ENCODE measurements around the gene CSF2RB. TPM values are rescaled to one million over a fixed set of nuclear protein-coding genes. Genes with fewer than 3 reads are reported as not detected.

CSF2RB gene
- polyA plus RNA-seq, 1 donor (not counting 4 experiments of a cell fraction or from before 2014, with no cell fraction given): 0.08 TPM

DNA sequence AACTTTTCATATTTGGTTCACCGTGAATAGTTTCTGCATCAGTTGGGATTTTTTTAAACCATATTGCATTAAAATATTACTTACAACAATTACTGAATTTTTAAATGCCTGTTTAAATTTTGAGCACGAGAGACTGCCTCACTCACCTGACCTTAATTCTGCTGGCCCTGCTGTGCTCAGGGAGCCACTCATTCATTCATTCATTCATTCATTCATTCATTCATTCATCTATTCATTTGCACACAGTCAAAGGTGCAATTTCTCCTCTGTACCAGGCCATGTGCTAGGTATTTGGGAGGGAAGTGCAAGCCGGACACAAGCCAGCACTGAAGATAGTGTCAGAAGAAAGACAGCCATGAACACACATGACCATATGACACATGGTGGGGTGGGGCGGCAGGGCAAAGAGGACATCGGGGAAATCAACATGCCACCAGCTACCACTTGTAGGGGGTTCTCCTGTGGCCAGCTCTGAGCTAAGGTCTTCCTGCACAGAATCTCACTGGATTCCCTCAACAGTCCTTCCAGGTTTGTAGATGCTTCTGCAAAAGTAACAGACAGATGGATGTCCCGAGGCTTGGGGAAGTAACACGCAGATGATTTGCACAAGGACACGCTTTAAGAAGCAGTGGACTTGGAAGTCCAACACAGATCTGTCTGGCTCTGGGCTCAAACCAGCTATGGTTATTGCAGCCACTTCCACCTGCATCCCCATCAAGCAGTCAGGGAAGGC, 568 bp upstream of the CSF2RB start:
- no peak overlapping the region for H3K9ac ChIP-seq (ENCODE audit: control insufficient read depth, extremely low read depth, insufficient read depth, low read length)
- DNase-seq (ENCODE audit: low read depth, low spot score): no peak
- H3K27me3 ChIP-seq (ENCODE audit: control insufficient read depth, extremely low read depth, insufficient read depth, low read length): peaks cover 7% of the 10 kb centered on the region
- no peaks in the 10 kb centered on the region for H4K20me1 ChIP-seq (ENCODE audit: control insufficient read depth, extremely low read depth, insufficient read depth, low read length)
- no peak overlapping the region for H3K27ac ChIP-seq (ENCODE audit: control insufficient read depth, insufficient read depth, low read length)
- no peaks in the 10 kb centered on the region for H3K36me3 ChIP-seq (ENCODE audit: control insufficient read depth in 2 of 2, extremely low read depth in 1 of 2, insufficient read depth in 2 of 2, low read length in 2 of 2)
- no peak overlapping the region for H3K4me3 ChIP-seq (ENCODE audit: control insufficient read depth in 2 of 3, extremely low read depth in 1 of 3, insufficient read depth in 2 of 3, low read depth in 1 of 3, low read length in 3 of 3)
- H3K9me1 ChIP-seq (ENCODE audit: control insufficient read depth, extremely low read depth, insufficient read depth, low read length): no peaks in the 10 kb centered on the region
- no peak for FAIRE-seq
- TF ChIP-seq, protein P1, sequence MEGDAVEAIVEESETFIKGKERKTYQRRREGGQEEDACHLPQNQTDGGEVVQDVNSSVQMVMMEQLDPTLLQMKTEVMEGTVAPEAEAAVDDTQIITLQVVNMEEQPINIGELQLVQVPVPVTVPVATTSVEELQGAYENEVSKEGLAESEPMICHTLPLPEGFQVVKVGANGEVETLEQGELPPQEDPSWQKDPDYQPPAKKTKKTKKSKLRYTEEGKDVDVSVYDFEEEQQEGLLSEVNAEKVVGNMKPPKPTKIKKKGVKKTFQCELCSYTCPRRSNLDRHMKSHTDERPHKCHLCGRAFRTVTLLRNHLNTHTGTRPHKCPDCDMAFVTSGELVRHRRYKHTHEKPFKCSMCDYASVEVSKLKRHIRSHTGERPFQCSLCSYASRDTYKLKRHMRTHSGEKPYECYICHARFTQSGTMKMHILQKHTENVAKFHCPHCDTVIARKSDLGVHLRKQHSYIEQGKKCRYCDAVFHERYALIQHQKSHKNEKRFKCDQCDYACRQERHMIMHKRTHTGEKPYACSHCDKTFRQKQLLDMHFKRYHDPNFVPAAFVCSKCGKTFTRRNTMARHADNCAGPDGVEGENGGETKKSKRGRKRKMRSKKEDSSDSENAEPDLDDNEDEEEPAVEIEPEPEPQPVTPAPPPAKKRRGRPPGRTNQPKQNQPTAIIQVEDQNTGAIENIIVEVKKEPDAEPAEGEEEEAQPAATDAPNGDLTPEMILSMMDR (optimal IDR thresholded peaks at IDR 0.05 in 1 of 3, IDR thresholded peaks at IDR 0.05 in 1 of 3, conservative IDR thresholded peaks at IDR 0.05 in 1 of 3; ENCODE audit: extremely low read depth in 1 of 3, insufficient read depth in 2 of 3, low read length in 3 of 3): no peak
- TF ChIP-seq EZH2 (IDR thresholded peaks at IDR 0.05; ENCODE audit: low read length): no peak
- H3K4me1 ChIP-seq (ENCODE audit: control insufficient read depth, extremely low read depth, insufficient read depth, low read length): no peaks in the 10 kb centered on the region
- H3K4me2 ChIP-seq (ENCODE audit: control insufficient read depth, extremely low read depth, insufficient read depth, low read depth, low read length): no peak overlapping the region
- dilution Hi-C loops (cut with MboI; ENCODE audit: extremely low pct_ligation_motif_present, low sequenced_read_pairs): no loop called here
- no peak overlapping the region for H2AFZ ChIP-seq (ENCODE audit: control insufficient read depth, low read length)
- H3K9me3 ChIP-seq (ENCODE audit: control insufficient read depth, low read depth, low read length): no peaks in the 10 kb centered on the region
- no peaks in the 10 kb centered on the region for H3K79me2 ChIP-seq (ENCODE audit: control insufficient read depth, insufficient read depth, low read length)

DNA sequence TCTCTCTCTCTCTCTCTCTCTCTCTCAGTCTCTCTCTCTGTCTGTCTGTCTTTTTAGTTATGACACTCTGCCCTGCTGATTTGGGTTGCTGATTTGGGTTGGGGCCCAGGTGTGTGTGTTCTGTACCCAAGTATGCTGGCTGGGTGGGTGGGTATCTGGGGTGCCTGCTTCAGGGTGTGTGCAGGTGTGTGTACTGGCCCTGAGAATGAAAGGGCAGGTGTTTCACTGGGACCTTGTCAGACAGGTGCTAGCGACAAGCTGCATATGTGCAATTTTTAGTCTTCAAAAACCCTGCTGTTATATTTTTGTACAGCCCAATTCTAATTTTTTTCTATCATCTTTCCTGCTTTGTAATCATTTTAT, 943 bp downstream of the CSF2RB start:
- H3K27ac ChIP-seq (ENCODE audit: control insufficient read depth, insufficient read depth, low read length): no peak overlapping the region

More for the DNA sequence above, 943 bp downstream of the CSF2RB start:
- dilution Hi-C loops (cut with MboI; ENCODE audit: extremely low pct_ligation_motif_present, low sequenced_read_pairs): no loop called here
- Histone ChIP-seq H3K9ac (ENCODE audit: control insufficient read depth, extremely low read depth, insufficient read depth, low read length) (no peak overlapping the region), H3K4me2 (ENCODE audit: control insufficient read depth, extremely low read depth, insufficient read depth, low read depth, low read length) (no peak overlapping the region), H3K4me3 (ENCODE audit: control insufficient read depth in 2 of 3, extremely low read depth in 1 of 3, insufficient read depth in 2 of 3, low read depth in 1 of 3, low read length in 3 of 3) (no peak overlapping the region), H2AFZ (ENCODE audit: control insufficient read depth, low read length) (no peak overlapping the region), H3K79me2 (ENCODE audit: control insufficient read depth, insufficient read depth, low read length) (no peaks in the 10 kb centered on the region), H4K20me1 (ENCODE audit: control insufficient read depth, extremely low read depth, insufficient read depth, low read length) (no peaks in the 10 kb centered on the region), H3K36me3 (ENCODE audit: control insufficient read depth in 2 of 2, extremely low read depth in 1 of 2, insufficient read depth in 2 of 2, low read length in 2 of 2) (no peaks in the 10 kb centered on the region), H3K9me1 (ENCODE audit: control insufficient read depth, extremely low read depth, insufficient read depth, low read length) (no peaks in the 10 kb centered on the region), H3K27me3 (ENCODE audit: control insufficient read depth, extremely low read depth, insufficient read depth, low read length) (peaks cover 7% of the 10 kb centered on the region), H3K4me1 (ENCODE audit: control insufficient read depth, extremely low read depth, insufficient read depth, low read length) (no peaks in the 10 kb centered on the region), H3K9me3 (ENCODE audit: control insufficient read depth, low read depth, low read length) (no peaks in the 10 kb centered on the region)
- DNase-seq (ENCODE audit: low read depth, low spot score): no peak
- FAIRE-seq: no peak
- TF ChIP-seq, protein P1 (optimal IDR thresholded peaks at IDR 0.05 in 1 of 3, IDR thresholded peaks at IDR 0.05 in 1 of 3, conservative IDR thresholded peaks at IDR 0.05 in 1 of 3; ENCODE audit: extremely low read depth in 1 of 3, insufficient read depth in 2 of 3, low read length in 3 of 3): no peak
- TF ChIP-seq EZH2 (IDR thresholded peaks at IDR 0.05; ENCODE audit: low read length): no peak
